GM21360 (cell line): ENCODE data around the gene SLC12A1.

Source experiments
- ATAC-seq: cut with Tn5 transposase; IDR thresholded peaks from one replicate; pipeline ENCODE4 v1.9.1; 2021; ENCODE audit warnings: mild to moderate bottlenecking, moderate library complexity; ENCODE audit not compliant: unreplicated experiment

Gene SLC12A1

GRCh38 chr15:48242015-48242414, 35.9 kb downstream of the SLC12A1 start:
- ATAC-seq: no peak

DNA sequence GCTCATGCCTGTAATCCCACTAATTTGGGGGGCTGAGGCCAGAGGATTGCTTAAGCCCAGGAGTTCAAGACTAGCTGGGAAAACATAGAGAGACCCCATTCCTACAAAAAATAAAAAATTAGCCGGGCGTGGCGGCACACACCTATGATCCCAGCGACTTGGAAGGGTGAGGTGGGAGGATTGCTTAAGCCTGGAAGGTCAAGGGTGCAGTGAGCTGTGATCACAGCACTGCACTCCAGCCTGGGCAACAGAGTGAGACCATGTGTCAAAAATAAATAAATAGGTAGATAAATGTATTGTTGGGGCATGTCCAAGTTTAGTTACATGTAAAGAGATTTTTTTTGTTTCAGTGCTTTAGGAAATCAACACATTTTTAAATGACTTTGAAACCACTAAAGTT, 36.4 kb downstream of the SLC12A1 start:
- ATAC-seq: no peak

DNA sequence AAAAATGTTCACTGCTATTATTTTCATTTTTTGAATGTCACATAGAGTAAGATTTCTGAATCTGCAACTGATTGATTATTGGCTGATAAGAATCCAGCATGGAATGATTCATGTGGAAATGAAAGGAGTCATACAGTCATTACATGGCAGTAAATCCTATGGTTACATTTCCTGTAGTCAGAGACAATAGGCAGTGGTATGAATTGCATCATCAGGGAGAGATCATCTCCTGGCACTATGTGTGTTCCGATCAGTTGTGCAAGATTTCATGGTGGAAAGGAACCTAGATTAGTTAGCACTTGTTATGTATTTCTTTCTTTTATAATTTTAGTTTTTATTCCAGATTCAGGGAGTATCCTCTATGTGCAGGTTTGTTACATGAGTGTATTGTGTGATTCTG, 38.8 kb downstream of the SLC12A1 start:
- no peak for ATAC-seq

- ATAC-seq: no peak
Observed at GRCh38 chr15:48248414-48248813, 42.3 kb downstream of the SLC12A1 start.

DNA sequence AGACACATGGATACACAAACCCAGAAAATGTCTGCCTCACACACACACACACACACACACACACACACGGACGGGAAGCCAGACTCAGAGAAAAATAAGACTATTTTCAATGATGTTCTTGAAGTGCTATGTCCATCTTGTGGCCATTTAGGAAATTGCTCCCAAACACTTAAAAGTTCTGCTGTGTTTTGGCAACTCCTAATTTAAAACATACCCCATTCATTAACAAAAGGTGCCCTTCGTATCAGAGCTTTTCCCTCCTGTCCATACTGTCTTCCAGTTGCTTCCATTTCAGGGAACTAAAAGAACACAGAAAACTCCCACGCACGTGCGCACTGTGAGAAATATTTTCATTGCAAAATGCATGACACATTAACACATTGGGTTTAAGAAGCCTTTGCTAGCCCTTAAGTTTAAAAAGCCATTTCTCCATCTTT, 44.6 kb downstream of the SLC12A1 start:
- no peak for ATAC-seq

DNA sequence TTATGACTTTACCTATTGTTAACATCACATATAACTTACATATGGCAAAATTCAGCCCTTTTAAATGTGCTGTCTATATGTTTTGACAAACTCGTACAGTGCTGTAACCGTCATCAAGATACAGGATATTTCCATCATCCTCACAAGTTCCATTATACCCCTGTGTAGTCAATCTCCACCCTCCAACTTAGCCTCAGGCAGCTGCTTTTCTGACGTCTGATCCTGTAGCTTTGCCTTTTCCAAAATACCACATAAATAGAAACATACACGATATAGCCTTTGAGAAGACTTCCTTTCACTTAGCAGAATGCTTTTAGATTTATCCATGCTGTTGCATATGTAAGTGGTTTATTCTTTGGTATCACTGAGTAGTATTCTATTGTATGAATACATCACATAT, 47.1 kb downstream of the SLC12A1 start:
- no peak for ATAC-seq

DNA sequence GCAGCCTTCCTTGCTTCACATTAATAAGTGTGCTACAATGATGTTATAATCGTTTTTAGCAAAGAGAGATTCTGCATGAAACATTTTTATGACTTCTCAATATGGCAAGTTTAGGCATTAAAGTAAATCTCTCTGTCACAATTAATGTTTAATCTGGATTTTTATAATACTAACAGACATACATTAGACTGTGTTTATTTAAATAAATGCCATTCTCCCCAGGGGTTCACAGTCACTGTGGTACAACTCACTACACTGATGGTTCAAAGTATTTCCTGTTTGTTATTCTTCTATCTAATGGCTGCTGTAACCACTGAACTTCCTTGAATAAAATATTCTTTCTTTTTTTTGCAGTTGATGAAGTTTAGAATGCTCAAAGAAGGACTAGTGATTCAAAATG, 59.0 kb downstream of the SLC12A1 start:
- no peak for ATAC-seq

DNA sequence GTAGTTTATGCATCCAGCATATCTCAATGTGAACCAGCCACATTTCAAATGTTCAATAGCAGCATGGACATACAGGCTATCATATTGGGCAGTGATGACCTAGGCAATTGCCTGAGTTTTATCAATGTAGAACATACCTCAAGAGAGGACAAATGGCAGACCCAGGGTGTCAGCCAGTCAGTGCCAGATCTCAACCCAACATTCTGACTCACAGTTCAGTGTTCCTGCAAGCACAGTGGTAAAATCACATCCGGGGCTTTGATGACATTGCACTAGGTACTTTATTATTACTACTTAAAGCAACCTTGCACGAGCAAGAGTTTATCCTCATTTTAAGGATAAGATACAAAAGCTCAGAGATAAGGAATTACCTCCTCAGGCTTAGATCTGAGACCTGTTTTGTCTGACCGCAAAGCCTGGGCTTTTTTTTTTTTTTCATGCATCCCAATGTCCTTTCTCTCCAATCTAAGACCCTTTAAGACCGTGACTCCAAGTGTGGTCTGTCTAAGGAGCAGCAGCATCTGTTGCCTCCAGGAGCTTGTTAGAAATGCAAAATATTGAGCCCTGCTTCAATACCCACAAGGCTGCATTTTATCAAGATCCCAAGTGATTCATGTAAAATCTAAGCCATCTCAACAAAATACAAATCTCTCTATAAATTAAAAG, 60.1 kb downstream of the SLC12A1 start:
- no peak for ATAC-seq

GRCh38 chr15:48267766-48268165, 61.7 kb downstream of the SLC12A1 start:
- ATAC-seq: no peak

DNA sequence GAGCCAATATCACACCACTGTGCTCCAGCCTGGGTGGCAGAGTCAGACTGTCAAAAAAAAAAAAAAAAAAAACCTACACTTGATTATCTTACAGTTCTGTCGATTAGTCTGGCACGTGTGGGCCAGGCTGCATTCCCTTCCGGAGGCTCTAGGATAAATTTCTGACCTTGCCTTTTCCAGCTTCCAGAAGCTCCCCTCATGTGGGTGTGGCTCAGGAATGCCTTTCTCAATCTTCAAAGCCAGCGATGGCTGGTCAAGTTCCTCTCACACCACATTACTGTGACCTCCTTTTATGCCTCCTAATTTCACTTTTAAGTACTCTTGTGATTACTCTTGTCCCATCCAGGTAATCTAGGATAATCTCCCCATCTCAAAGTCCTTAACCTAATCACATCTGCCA, 66.9 kb downstream of the SLC12A1 start:
- no peak for ATAC-seq

DNA sequence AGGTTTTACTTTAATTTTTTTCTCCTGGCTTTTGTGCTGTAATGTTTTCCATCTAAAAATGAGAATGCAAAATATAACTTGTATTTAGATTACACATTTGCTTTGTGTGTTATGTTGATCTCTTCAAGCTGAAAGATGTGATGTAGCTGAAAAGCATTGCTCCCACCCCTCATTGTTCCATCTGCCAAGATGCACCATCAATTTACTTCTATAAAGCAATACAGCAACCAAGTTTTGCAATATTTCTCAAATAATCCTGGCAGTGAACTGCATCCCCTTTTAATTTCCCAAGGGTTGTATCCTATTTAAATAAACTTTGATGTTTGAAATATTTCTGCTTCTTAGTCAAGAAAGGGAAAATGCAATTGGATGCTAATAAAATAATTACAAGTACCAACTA, 72.6 kb downstream of the SLC12A1 start:
- no peak for ATAC-seq

GRCh38 chr15:48279608-48280007, 73.5 kb downstream of the SLC12A1 start:
- no peak for ATAC-seq

- ATAC-seq: no peak
Observed at GRCh38 chr15:48281674-48282073, 75.6 kb downstream of the SLC12A1 start.

- no peak for ATAC-seq
Observed at GRCh38 chr15:48282216-48282615, 76.1 kb downstream of the SLC12A1 start.

DNA sequence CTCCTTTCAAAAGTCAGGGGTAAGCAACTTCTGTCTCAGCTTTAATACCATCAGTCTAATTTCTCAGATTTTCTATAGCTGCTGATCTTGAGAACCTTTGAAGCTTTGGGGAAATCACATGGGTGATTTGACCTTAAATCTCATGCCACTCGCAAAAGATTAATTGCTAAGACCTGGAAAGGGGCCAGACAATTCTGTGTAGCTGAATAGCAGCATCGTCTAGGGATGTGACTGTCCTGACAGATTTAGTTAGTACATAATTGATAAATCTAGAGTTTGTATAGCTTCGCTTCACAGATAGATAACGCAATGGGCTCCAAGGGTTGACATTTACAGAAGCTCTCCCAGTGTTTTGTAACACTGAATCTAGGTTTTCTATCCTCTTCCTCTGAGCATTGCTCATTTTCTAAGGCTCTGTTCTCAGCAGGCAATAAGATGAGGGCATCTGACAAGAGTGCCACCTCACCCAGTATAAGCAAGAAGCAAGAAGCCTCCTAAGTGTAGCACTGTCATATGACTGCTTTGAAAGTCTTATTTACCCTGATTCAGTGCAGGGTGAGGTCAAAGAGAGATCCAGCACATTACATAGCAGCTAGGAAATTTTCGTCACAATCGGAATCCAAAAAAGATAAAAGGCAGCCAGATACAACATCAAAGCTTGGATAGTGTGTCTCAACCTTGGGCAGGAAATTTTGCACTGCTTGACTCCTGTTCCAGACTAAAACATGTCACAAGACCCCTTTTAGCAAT, 77.5 kb downstream of the SLC12A1 start:
- ATAC-seq: no peak

DNA sequence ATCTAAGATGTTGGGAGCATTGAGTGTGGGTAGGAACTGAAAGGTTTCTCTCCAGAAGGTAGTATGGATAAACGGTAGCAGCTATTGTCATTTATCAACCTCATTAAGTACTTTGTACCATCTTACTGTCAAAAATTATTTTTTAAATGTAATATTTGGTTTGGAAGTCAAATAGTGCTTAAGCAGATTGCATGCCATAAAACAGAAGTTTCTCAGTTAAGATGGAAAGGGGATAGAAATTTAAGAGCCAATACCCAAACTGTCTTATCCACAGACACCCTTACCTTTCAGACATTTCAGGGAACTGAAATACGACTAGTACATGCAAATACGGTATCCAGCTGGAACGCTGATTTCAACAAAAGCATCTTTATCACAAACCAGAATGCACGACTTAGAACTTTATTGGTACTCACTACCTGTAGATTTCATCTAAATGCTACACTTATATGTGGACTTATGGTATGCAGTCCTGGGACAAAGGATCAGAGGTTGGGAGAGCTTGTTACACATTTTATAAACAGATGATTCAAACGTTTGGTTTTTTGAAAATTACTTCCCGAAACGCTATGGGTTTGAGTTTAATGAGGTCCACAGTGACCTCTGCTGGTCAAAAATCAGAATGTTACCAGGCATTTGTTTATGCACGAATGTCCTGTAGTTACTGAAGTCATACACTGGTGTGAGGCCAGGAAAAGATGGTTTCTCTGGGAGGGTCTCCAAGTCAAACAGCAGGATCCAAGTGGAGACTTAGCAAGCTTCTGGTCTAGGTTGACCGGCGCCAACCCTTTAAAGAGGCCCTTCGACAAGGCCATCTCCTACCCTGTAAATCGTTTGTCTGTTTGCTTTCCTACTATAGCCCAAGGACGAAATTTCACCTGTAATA, 79.5 kb downstream of the SLC12A1 start:
- no peak for ATAC-seq

DNA sequence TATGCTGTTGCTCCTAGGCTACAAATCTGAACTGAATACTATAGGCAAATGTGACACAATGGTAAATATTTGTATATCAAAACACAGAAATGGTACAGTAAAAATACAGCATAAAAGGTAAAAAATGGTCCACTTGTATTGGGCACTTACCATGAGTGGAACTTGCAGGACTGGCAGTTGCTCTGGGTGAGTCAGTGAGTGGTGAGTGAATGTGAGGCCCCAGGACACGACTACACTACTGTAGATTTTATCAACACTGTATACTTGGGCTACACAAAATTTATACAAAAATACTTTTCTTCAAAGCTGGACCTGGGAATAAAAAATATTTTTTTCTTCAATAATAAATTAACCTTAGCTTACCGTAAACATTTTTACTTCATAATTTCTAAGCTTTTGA, 83.5 kb downstream of the SLC12A1 start:
- ATAC-seq: no peak

DNA sequence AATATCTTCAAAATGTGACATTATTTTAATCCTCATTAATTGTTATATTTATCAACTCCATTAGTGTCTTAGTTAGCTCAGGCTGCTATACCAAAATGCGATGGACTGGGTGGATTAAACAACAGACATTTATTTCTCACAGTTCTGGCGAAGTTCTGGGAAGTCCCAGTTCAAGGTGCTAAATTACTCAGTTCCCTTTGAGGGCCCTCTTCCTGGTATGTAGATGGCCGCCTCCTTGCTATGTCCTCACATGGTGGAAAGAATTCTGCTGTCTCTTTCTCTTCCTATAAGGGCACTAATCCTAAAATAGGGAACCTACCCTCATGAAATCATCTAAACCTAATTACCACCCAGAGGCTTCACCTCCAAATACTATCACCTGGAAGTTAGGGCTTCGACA, 86.4 kb downstream of the SLC12A1 start:
- ATAC-seq: no peak

DNA sequence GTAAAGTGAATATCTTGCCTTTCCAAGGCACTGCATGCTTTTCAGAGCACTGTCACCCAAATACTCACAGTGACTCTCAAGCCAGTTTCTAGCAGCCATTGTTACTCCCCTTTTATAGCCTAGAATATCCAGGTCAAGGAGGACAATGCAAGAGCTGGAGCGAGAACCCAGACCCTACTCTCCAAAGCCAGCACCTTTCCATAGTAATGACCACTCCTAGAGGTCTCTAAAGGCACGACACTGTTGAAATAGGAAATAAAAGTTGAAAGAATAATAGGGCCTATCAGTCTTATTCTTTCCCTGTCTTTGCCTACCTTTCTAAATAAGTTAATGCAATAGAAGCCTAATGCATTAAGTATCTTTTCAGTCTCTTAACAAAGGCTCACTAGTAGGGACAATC, 91.6 kb downstream of the SLC12A1 start:
- no peak for ATAC-seq

DNA sequence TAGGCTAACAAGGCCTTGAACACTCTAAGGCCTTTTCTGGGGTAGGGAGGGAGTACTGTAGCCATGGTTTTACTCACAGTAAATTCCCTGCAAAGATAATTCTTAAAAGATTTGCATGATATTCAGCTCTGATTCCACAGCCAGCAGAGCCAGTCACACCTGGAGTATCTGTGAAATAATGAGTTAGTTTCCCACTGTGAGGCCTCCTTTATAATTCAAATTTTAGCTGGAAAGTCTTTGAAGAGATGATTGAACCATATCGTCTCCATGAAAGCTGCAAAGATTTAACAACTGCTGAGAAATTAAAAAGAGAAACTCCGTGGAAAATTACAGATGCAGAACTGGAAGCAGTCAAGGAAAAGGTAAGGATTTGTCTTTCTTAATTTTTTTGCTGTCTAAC, 92.8 kb downstream of the SLC12A1 start:
- ATAC-seq: no peak

GRCh38 chr15:48300038-48300437, 93.9 kb downstream of the SLC12A1 start:
- ATAC-seq: no peak

- ATAC-seq: no peak
Observed at GRCh38 chr15:48304398-48304797, 98.3 kb downstream of the SLC12A1 start.
